ENCODE results near the gene SIX5. TPM values are rescaled to one million over a fixed set of nuclear protein-coding genes. Genes with fewer than 3 reads are reported as not detected.

Gene SIX5
- total and polyA plus RNA-seq, 12 donors: 15.5 to 29.3 (median 21.3) TPM

GRCh38 chr19:45784096-45784495, 15.0 kb upstream of the SIX5 start:
- Histone ChIP-seq H3K27ac (peak overlapping the region; percentile 79 to 96 (median 91)), H3K4me1 (peaks cover 26 to 87% (median 58%) of the 10 kb centered on the region in 9 donors), H3K9me3 (no peaks in the 10 kb centered on the region), H3K4me3 (no peak overlapping the region), H3K36me3 (peaks cover 0 to 50% (median 15%) of the 10 kb centered on the region in 9 donors), H3K27me3 (peaks cover 0 to 100% (median 0%) of the 10 kb centered on the region in 7 donors)
- 67 to 82% methylated on average over 4 of the region's 4 CpGs for WGBS, 2 donors
- DNase-seq (no peak), ATAC-seq (no peak)
- intact Hi-C loops (cut with DNase I): no loop called here
- TF ChIP-seq CTCF (IDR thresholded peaks at IDR 0.05): no peak

- Histone ChIP-seq H3K36me3 (peaks cover 0 to 50% (median 20%) of the 10 kb centered on the region in 9 donors), H3K27ac (peak overlapping the region; percentile 79 to 96 (median 91)), H3K9me3 (no peaks in the 10 kb centered on the region), H3K4me3 (peak overlapping the region in 9 of 10 donors; percentile 49 to 87 (median 70)), H3K27me3 (peaks cover 0 to 100% (median 0%) of the 10 kb centered on the region in 7 donors), H3K4me1 (peaks cover 26 to 83% (median 56%) of the 10 kb centered on the region in 9 donors)
- peak; percentile 82 to 84 for DNase-seq
- peak in 4 of 9 donors; percentile 12 to 38 (median 24) for TF ChIP-seq CTCF (IDR thresholded peaks at IDR 0.05)
- peak; percentile 51 to 85 (median 74) for ATAC-seq
- intact Hi-C loops (cut with DNase I): no loop called here
- WGBS, 2 donors: 22 to 36% methylated on average over 26 of the region's 26 CpGs
These were observed 14.1 kb upstream of the SIX5 start for GRCh38 chr19:45782820-45783785.

- Histone ChIP-seq H3K9me3 (no peaks in the 10 kb centered on the region), H3K27me3 (peaks cover 0 to 100% (median 0%) of the 10 kb centered on the region in 7 donors), H3K4me3 (peak within 1 kb of the TSS; percentile 49 to 87 (median 69)), H3K36me3 (peaks cover 0 to 50% (median 29%) of the 10 kb centered on the region in 9 donors), H3K4me1 (peaks cover 26 to 77% (median 56%) of the 10 kb centered on the region in 9 donors), H3K27ac (peak within 1 kb of the TSS; percentile 79 to 96 (median 91))
- 12 to 13% methylated on average over 17 to 18 of the region's 18 CpGs for WGBS, 2 donors
- intact Hi-C loops (cut with DNase I): no loop called here
- TF ChIP-seq CTCF (IDR thresholded peaks at IDR 0.05): no peak
- peak; percentile 46 to 86 (median 77) for ATAC-seq
- peak; percentile 73 to 76 for DNase-seq
These were observed 13.2 kb upstream of the SIX5 start, which contains the start of gene DMPK for GRCh38 chr19:45782162-45782691. DMPK (minus strand) TSS chr19:45782490; CDS start chr19:45782352, 138 bp downstream.

Data from heart right ventricle (tissue), 16 donors.